ENCODE data around the gene HAT1.

GRCh38 chr2:172007372-172007771, 85.1 kb downstream of the HAT1 start:
- TF ChIP-seq POLR2A (IDR thresholded peaks at IDR 0.05) (no peak), CTCF (IDR thresholded peaks at IDR 0.05 in 8 of 11, conservative IDR thresholded peaks at IDR 0.05 in 3 of 11) (no peak), POLR2AphosphoS5 (IDR thresholded peaks at IDR 0.05) (no peak)
